GM12891 (cell line): ENCODE results near the gene NOC4L.

Experiments
- POLR2A ChIP-seq: IDR thresholded peaks from 2 replicates; pipeline ENCODE4 v1.6.1; 2011; ENCODE audit warnings: low read depth, low read length, control low read depth
- POLR2AphosphoS5 ChIP-seq: IDR thresholded peaks from 2 replicates; pipeline ENCODE4 v1.6.1; 2011; ENCODE audit warnings: low read depth, low read length, control low read depth
- POU2F2 ChIP-seq: IDR thresholded peaks from 2 replicates; pipeline ENCODE4 v1.6.1; 2011; ENCODE audit warnings: low read depth, mild to moderate bottlenecking, control low read depth, low read length, moderate library complexity
- SPI1 ChIP-seq: IDR thresholded peaks from 2 replicates; pipeline ENCODE4 v1.6.1; 2011; ENCODE audit warnings: low read depth, low read length, control low read depth
- TAF1 ChIP-seq: IDR thresholded peaks from 2 replicates; pipeline ENCODE4 v1.6.1; 2011; ENCODE audit warnings: low read depth, low read length, control low read depth

GRCh38 chr12:132132609-132133430 lies 11.4 kb upstream of the NOC4L start:
- TF ChIP-seq TAF1 (no peak), POLR2AphosphoS5 (no peak), POLR2A (no peak), POU2F2 (no peak), SPI1 (no peak)
